Measurements from ENCODE around the gene ODAD2. TPM values are rescaled to one million over a fixed set of nuclear protein-coding genes. Genes with fewer than 3 reads are reported as not detected.

ODAD2 gene
- total and polyA plus RNA-seq, 7 experiments from 2014 or later, result 0.27 to 0.70 TPM; not detected in 5

DNA sequence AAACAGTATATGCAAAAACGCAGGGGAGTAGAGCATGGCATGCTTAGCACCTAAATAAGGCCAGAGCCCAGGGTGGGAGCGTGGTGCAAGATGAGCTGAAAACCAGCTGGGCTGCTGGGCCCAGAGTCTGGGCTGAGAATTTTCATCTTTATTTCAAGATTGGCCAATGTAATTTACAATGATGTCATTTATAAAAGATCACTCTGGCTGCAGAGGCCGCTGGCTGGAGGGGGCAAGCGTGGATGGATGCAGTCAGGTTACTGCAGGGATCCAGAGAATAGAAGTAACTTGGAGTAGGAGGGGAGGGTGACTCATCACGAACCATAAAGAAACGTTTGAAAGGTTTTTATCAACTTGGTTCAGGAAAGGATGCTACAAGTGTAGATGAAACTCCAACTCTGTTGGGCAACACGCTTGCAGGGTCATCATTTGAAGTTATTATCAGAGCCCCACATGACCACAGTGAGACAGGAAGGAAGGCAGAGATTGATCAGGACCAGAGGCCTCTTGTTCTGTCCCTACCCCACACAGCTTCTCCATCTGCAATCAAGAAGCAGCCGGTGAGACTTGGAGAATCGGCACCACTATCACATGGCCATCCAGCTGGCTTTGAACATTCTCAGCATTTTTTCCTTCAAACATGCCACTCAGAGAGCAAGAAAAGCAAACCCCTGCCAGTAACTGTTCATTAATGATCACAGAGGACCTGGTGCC lies 49.2 kb downstream of the ODAD2 start:
- no peaks in the 10 kb centered on the region for H3K27me3 ChIP-seq (ENCODE audit: control insufficient read depth in 2 of 2, insufficient read depth in 2 of 2, low read length in 2 of 2)
- H3K4me3 ChIP-seq (ENCODE audit: low read length), result no peak overlapping the region
- no peaks in the 10 kb centered on the region for H3K4me1 ChIP-seq (ENCODE audit: control insufficient read depth in 2 of 2, insufficient read depth in 2 of 2, low read length in 2 of 2)
- Mint-ChIP-seq H3K4me3 (no peak overlapping the region), H3K27me3 (peaks cover 5 to 10% (median 6%) of the 10 kb centered on the region in 5 donors), H3K9me3 (no peaks in the 10 kb centered on the region), H3K4me1 (no peaks in the 10 kb centered on the region), H3K27ac (no peak overlapping the region), H3K36me3 (peaks cover 0 to 4% (median 0%) of the 10 kb centered on the region in 5 donors)
- CTCF ChIA-PET, result no interaction called here
- no peaks in the 10 kb centered on the region for H3K9me3 ChIP-seq (ENCODE audit: control insufficient read depth in 2 of 3, low read length in 3 of 3)
- no peaks in the 10 kb centered on the region for H3K36me3 ChIP-seq (ENCODE audit: control insufficient read depth in 2 of 3, insufficient read depth in 3 of 3, low read length in 3 of 3)
- intact Hi-C loops (cut with micrococcal nuclease), result no loop called here
- H3K27ac ChIP-seq (ENCODE audit: low read depth, low read length), result no peak overlapping the region
- POLR2A ChIA-PET, result no interaction called here
- DNase-seq (no peak), ATAC-seq (no peak)

DNA sequence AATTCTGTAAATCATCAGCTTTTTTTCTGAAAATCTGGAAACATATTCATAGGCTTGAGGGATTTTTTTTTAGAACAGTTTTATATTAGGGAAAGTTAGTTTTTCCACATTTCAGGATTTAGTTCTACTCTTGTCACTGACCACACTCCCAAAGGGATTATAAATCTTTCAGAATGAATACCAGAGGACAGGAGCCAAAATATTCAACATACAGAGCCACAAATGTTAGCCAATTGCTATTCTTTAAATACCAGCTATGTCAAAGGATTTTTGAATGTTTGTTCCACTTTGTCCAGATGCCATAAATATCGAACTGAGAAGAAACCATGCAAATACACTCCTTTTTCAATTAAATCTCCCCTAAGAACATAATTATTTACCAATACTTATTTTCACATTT lies 50.7 kb downstream of the ODAD2 start:
- H3K9me3 ChIP-seq (ENCODE audit: control insufficient read depth in 2 of 3, low read length in 3 of 3), result no peaks in the 10 kb centered on the region
- DNase-seq, result no peak
- no peaks in the 10 kb centered on the region for H3K36me3 ChIP-seq (ENCODE audit: control insufficient read depth in 2 of 3, insufficient read depth in 3 of 3, low read length in 3 of 3)
- no peak overlapping the region for H3K4me3 ChIP-seq (ENCODE audit: low read length)
- no peak overlapping the region for H3K27ac ChIP-seq (ENCODE audit: low read depth, low read length)
- no peaks in the 10 kb centered on the region for H3K4me1 ChIP-seq (ENCODE audit: control insufficient read depth in 2 of 2, insufficient read depth in 2 of 2, low read length in 2 of 2)
- Mint-ChIP-seq H3K9me3 (no peaks in the 10 kb centered on the region), H3K36me3 (peaks cover 0 to 4% (median 0%) of the 10 kb centered on the region in 5 donors), H3K4me1 (no peaks in the 10 kb centered on the region), H3K4me3 (no peak overlapping the region), H3K27me3 (peaks cover 5 to 15% (median 10%) of the 10 kb centered on the region in 5 donors), H3K27ac (no peak overlapping the region)
- POLR2A ChIA-PET, result no interaction called here
- intact Hi-C loops (cut with micrococcal nuclease), result no loop called here
- no peak for ATAC-seq
- no peaks in the 10 kb centered on the region for H3K27me3 ChIP-seq (ENCODE audit: control insufficient read depth in 2 of 2, insufficient read depth in 2 of 2, low read length in 2 of 2)
- CTCF ChIA-PET, result no interaction called here

DNA sequence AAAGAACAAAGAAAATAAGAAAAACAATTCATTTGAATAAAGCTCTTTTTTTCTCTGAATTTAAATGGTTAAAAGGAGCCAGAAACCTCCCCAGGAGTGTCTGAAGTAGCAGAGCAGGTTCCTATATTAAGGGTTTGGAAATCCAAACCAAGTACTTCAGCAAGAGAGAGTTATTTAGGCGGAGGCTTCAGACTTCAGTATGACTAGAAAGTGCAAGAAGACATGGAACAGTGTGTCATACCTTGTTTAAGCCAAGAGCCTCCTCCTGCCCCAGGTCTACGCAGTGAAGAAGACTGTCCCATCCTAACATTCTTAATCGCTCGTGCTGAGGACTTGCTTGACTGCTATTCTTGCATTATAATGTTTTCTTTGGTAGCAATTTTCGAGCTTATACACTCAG lies 51.3 kb downstream of the ODAD2 start:
- Histone ChIP-seq H3K4me1 (ENCODE audit: control insufficient read depth in 2 of 2, insufficient read depth in 2 of 2, low read length in 2 of 2) (no peaks in the 10 kb centered on the region), H3K9me3 (ENCODE audit: control insufficient read depth in 2 of 3, low read length in 3 of 3) (no peaks in the 10 kb centered on the region), H3K27ac (ENCODE audit: low read depth, low read length) (no peak overlapping the region), H3K4me3 (ENCODE audit: low read length) (no peak overlapping the region), H3K27me3 (ENCODE audit: control insufficient read depth in 2 of 2, insufficient read depth in 2 of 2, low read length in 2 of 2) (no peaks in the 10 kb centered on the region), H3K36me3 (ENCODE audit: control insufficient read depth in 2 of 3, insufficient read depth in 3 of 3, low read length in 3 of 3) (no peaks in the 10 kb centered on the region)
- no peak for DNase-seq
- intact Hi-C loops (cut with micrococcal nuclease), result no loop called here
- no peak overlapping the region for H3K4me3 Mint-ChIP-seq
- H3K27me3 Mint-ChIP-seq, result peaks cover 5 to 15% (median 10%) of the 10 kb centered on the region in 5 donors
- peaks cover 0 to 4% (median 0%) of the 10 kb centered on the region in 5 donors for H3K36me3 Mint-ChIP-seq
- no peak overlapping the region for H3K27ac Mint-ChIP-seq
- ChIA-PET CTCF (no interaction called here), POLR2A (no interaction called here)
- ATAC-seq, result no peak
- no peaks in the 10 kb centered on the region for H3K4me1 Mint-ChIP-seq
- no peaks in the 10 kb centered on the region for H3K9me3 Mint-ChIP-seq

DNA sequence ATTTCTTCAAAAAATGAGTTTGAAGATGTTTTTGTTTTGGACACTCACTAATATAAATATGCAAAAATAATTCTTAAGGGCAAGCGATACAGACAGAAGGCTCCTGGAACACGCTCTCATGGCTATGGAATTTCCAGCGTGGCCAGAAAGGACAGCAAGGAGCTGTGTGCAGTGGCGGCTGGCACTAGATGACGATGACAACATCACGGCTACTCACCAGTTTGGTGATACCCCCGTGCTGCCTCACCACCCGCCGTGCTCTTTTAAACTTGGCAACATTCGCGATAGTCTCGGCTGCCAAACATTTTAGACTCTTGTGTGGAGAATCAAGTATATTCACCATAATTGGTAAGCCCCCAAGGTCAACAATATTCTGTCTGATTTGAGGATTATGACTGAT lies 54.9 kb downstream of the ODAD2 start:
- Mint-ChIP-seq H3K27me3 (peaks cover 5 to 22% (median 15%) of the 10 kb centered on the region in 5 donors), H3K4me3 (no peak overlapping the region), H3K36me3 (no peaks in the 10 kb centered on the region), H3K27ac (no peak overlapping the region), H3K9me3 (no peaks in the 10 kb centered on the region), H3K4me1 (no peaks in the 10 kb centered on the region)
- no peak overlapping the region for H3K4me3 ChIP-seq (ENCODE audit: low read length)
- no peaks in the 10 kb centered on the region for H3K36me3 ChIP-seq (ENCODE audit: control insufficient read depth in 2 of 3, insufficient read depth in 3 of 3, low read length in 3 of 3)
- CTCF ChIA-PET, result no interaction called here
- ATAC-seq (no peak), DNase-seq (no peak)
- H3K4me1 ChIP-seq (ENCODE audit: control insufficient read depth in 2 of 2, insufficient read depth in 2 of 2, low read length in 2 of 2), result no peaks in the 10 kb centered on the region
- POLR2A ChIA-PET, result no interaction called here
- no peaks in the 10 kb centered on the region for H3K9me3 ChIP-seq (ENCODE audit: control insufficient read depth in 2 of 3, low read length in 3 of 3)
- H3K27me3 ChIP-seq (ENCODE audit: control insufficient read depth in 2 of 2, insufficient read depth in 2 of 2, low read length in 2 of 2), result no peaks in the 10 kb centered on the region
- intact Hi-C loops (cut with micrococcal nuclease), result no loop called here
- no peak overlapping the region for H3K27ac ChIP-seq (ENCODE audit: low read depth, low read length)

DNA sequence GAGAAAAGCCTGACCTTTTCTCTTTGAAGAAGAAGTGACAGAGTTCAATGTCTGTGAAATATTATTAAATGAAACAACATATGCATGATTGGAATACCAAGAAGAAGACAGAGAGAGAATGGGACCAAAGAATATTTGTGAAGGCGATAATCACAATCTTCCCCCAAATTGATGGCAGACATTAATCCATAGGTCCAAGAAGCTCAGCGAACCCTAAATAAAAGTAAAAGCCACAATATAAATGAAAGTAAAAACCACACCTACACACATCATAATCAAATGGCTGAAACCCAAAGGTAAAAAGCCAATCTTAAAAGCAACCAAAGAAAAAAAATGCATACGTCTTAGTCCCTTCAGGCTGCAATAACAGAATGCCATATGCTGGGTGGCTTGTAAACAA lies 84.0 kb downstream of the ODAD2 start:
- Histone ChIP-seq H3K9me3 (ENCODE audit: control insufficient read depth in 2 of 3, low read length in 3 of 3) (no peaks in the 10 kb centered on the region), H3K36me3 (ENCODE audit: control insufficient read depth in 2 of 3, insufficient read depth in 3 of 3, low read length in 3 of 3) (no peaks in the 10 kb centered on the region), H3K27me3 (ENCODE audit: control insufficient read depth in 2 of 2, insufficient read depth in 2 of 2, low read length in 2 of 2) (no peaks in the 10 kb centered on the region), H3K4me3 (ENCODE audit: low read length) (no peak overlapping the region), H3K27ac (ENCODE audit: low read depth, low read length) (no peak overlapping the region), H3K4me1 (ENCODE audit: control insufficient read depth in 2 of 2, insufficient read depth in 2 of 2, low read length in 2 of 2) (no peaks in the 10 kb centered on the region)
- ChIA-PET POLR2A (no interaction called here), CTCF (no interaction called here)
- Mint-ChIP-seq H3K36me3 (no peaks in the 10 kb centered on the region), H3K9me3 (peaks cover 0 to 11% (median 0%) of the 10 kb centered on the region in 11 donors), H3K4me3 (no peak overlapping the region), H3K4me1 (no peaks in the 10 kb centered on the region), H3K27me3 (peaks cover 0 to 39% (median 6%) of the 10 kb centered on the region in 5 donors), H3K27ac (no peak overlapping the region)
- DNase-seq (no peak), ATAC-seq (no peak)
- intact Hi-C loops (cut with micrococcal nuclease), result no loop called here

DNA sequence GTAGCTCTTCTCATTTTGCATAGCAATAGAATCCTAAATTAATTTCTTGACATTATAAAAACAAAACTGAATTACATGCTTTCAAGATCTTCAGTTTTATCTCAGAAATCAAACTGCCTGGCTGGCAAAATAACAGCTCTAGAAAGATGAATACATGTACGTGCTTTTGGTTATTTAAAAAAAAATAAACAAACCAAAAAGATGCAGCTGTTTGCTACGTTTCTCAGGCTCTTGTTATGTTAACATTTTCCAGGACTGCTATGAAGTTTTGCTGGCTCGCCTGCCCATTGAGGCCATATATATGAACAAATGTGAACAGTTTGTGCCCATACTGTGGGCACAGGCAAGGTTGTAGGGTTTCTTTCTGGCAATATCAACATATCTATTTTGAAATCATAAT lies 86.6 kb downstream of the ODAD2 start:
- H3K4me3 Mint-ChIP-seq, result no peak overlapping the region
- Histone ChIP-seq H3K4me1 (ENCODE audit: control insufficient read depth in 2 of 2, insufficient read depth in 2 of 2, low read length in 2 of 2) (no peaks in the 10 kb centered on the region), H3K36me3 (ENCODE audit: control insufficient read depth in 2 of 3, insufficient read depth in 3 of 3, low read length in 3 of 3) (no peaks in the 10 kb centered on the region), H3K27ac (ENCODE audit: low read depth, low read length) (no peak overlapping the region), H3K4me3 (ENCODE audit: low read length) (no peak overlapping the region), H3K9me3 (ENCODE audit: control insufficient read depth in 2 of 3, low read length in 3 of 3) (no peaks in the 10 kb centered on the region), H3K27me3 (ENCODE audit: control insufficient read depth in 2 of 2, insufficient read depth in 2 of 2, low read length in 2 of 2) (no peaks in the 10 kb centered on the region)
- CTCF ChIA-PET, result no interaction called here
- POLR2A ChIA-PET, result no interaction called here
- no peaks in the 10 kb centered on the region for H3K4me1 Mint-ChIP-seq
- H3K27me3 Mint-ChIP-seq, result peaks cover 0 to 45% (median 7%) of the 10 kb centered on the region in 5 donors
- no peak overlapping the region for H3K27ac Mint-ChIP-seq
- no peak for ATAC-seq
- H3K9me3 Mint-ChIP-seq, result peaks cover 0 to 11% (median 0%) of the 10 kb centered on the region in 11 donors
- no peak for DNase-seq
- H3K36me3 Mint-ChIP-seq, result no peaks in the 10 kb centered on the region
- intact Hi-C loops (cut with micrococcal nuclease), result no loop called here

DNA sequence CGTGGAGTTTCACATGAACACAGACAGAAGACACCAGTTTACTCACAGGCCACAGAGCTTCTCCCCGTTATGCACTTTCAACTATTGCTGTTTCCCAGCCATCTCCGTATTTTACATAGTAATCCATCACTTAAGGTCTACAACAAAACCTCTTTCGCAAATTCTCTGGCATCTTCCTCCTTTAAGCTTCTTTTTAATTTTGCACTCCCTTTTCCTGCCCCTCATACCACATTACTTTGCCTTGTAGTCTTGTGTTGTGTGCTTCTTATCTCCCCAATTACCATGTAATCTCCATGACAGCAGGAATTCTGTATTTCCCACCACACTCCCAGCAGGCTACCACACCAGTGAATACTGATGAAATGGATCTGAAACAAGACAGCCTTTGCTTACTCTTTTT lies 87.3 kb downstream of the ODAD2 start:
- no peak overlapping the region for H3K4me3 Mint-ChIP-seq
- no peaks in the 10 kb centered on the region for H3K9me3 ChIP-seq (ENCODE audit: control insufficient read depth in 2 of 3, low read length in 3 of 3)
- ATAC-seq (no peak), DNase-seq (no peak)
- no peaks in the 10 kb centered on the region for H3K4me1 ChIP-seq (ENCODE audit: control insufficient read depth in 2 of 2, insufficient read depth in 2 of 2, low read length in 2 of 2)
- peaks cover 0 to 11% (median 0%) of the 10 kb centered on the region in 11 donors for H3K9me3 Mint-ChIP-seq
- POLR2A ChIA-PET, result no interaction called here
- no peaks in the 10 kb centered on the region for H3K36me3 ChIP-seq (ENCODE audit: control insufficient read depth in 2 of 3, insufficient read depth in 3 of 3, low read length in 3 of 3)
- H3K4me1 Mint-ChIP-seq, result no peaks in the 10 kb centered on the region
- intact Hi-C loops (cut with micrococcal nuclease), result no loop called here
- H3K27me3 Mint-ChIP-seq, result peaks cover 0 to 40% (median 9%) of the 10 kb centered on the region in 5 donors
- no peak overlapping the region for H3K4me3 ChIP-seq (ENCODE audit: low read length)
- no peak overlapping the region for H3K27ac Mint-ChIP-seq
- CTCF ChIA-PET, result no interaction called here
- no peaks in the 10 kb centered on the region for H3K27me3 ChIP-seq (ENCODE audit: control insufficient read depth in 2 of 2, insufficient read depth in 2 of 2, low read length in 2 of 2)
- no peak overlapping the region for H3K27ac ChIP-seq (ENCODE audit: low read depth, low read length)
- H3K36me3 Mint-ChIP-seq, result no peaks in the 10 kb centered on the region
